Hindlimb muscle (tissue), 1 donor: ENCODE measurements around the gene PSMG3. TPM values are rescaled to one million over a fixed set of nuclear protein-coding genes. Genes with fewer than 3 reads are reported as not detected.
"Not testable (repeated sequence)": the region's sequence is repeated elsewhere in the genome, so short reads cannot be mapped to it uniquely, and the experiment has no call there.

Source experiments
- DNase-seq: peaks from one replicate; pipeline ENCODE4 v3.0.0-alpha.2; 2013
- polyA plus RNA-seq: library from polyadenylated mRNA; unstranded; fragments of 120-200 nt; gene quantifications from one replicate; pipeline ENCODE4 v1.2.1, GENCODE V29; 2013; ENCODE audit not compliant: insufficient read length

PSMG3 gene
- polyA plus RNA-seq, 1 donor = 18.7 TPM

DNA sequence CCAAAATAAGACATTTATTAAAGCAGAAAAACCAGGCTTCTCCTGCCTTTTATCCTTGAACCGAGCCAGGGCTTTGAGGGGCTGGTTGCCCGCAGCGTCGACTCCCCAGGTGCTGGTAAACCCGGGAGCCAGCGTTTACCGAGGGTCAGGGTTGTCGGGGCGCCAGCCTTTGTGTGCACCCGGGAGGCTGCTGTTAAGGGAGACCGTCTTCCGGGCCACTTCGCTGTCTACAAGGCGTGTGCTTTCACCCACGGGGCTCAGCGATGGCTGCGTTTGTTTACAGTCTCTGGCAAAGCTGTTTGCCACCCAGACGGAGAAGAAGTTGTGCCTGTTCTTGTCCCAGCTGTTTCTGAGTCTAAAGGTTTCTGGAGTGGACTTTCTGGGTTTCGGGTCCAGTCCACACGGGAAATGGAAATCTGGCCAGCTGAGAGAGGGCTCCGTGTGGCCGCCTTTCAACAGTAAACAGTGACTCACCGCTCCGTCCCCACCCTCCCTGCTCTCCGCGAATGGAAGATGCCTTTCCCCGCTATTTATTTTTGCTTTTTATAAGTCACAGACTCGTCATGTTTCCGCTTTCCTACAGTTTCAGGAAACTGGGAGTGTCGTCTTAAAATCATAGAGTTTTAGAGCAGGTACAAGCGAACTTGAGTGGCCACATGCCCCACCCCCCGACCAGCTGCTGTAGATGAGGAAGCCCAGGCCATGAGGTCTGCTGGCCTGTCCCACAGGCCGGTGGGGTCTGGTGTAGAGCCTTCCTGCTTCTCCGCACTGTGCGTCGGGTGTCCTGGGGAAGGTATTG, 37.2 kb downstream of the PSMG3 start:
- DNase-seq = peak; percentile 74

DNA sequence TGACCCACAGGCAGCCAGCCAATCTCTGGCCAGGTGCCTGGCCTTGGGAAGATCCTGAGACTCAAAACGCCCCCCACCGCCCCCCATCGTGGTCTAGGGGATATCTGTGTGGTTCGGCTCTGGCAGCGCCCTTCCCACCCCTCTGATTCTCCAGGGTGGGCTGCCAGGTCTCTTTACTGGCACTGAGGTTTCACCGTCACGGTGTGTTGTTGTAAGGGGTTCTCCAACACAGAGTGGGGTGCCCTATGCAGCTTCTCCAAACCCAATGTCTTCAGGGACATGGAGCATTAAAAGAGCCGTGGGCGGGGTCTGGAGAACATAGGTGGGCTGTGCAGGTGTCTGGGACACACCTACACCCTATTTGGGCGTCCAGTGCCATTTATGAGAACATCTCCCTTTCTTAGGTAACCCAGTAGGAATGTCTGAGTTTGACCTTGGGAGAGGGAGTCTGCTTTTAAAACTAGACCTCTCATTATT, 37.8 kb downstream of the PSMG3 start:
- DNase-seq = no peak

DNA sequence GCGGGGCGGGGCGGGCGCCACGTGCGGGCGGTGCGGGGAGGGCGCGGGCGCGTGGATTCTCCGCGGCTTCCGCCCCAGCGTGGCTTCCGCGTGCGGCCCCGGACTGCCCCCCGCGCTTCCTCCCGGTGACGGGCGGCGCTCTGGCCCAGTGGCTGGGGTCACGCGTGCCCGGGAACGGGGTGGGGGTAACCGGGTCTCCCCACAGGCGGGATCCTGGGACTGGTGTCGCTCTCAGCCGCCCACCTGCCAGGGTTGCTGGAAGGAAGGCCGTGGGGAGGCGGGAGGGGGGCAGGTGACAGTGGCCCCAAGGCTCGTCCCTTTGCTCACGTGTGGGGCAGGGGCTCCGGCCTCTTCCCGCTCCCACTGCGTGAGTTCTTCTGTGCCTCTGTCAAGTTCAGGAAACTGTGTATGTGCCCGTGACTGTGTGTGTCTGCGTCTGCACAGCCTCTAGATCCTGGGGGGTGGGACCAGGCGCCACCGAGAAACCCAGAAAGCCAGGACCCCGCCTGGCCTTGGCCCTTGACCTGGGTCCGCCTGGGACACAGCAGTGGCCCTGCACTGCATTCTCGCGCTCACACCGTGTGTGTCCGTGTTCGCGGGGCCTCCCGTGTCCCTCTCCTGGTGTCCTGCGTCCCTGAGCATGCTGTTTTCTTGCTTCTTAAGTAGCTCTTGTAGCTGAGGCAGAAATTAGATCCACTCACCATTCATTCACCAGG, 38.4 kb downstream of the PSMG3 start:
- no peak for DNase-seq

DNA sequence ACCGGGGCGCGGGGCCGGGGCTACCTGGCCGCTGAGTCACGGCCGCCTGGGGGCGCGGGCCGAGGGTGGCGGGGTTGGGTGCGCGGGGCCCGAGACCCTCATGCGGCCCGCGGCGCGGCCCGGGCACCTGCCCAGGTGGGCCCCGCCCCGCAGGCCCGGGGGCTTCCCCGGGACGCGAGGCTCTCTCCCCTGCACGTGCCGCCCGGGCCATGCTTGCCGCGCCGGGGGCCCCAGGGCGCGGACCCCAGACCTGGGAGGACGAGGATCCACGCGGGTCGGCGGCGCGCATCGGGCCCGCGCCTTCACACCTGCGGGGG, 38.9 kb downstream of the PSMG3 start:
- no peak for DNase-seq

DNA sequence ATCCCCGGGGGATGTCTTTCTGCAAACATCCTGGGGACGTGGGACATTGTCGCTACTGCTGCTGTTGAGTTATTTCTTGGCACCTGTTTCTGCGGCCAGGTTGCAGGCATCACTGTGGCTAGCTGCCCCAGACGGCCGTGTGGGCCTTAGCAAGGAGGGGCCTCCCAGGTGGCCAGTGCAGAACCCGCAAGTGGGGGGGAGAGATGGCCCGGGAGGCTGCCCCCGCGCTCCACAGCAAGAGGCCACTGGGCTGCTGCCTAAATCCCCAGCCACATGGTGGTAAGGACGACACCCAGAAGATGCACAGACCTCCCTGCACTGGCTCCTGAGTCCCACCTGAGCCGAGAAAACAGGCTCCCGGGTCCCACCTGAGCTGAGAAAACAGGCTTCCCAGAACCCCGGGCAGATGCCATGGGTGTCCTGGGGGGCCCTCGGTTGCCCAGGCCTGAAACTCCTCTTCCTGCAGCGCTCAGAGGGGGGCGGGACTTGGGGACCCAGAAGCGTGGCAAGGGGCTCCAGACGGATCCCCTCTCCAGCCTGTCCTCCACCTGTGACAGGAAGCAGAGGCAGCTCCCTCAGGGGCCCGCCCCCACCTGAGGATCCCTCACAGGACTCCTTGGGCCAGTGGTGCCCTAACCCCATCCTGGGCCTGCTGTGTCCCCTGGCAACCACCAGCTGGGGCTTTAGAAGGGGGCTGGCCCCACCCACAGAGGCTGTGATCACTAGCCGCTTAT, 40.3 kb downstream of the PSMG3 start:
- no peak for DNase-seq

DNA sequence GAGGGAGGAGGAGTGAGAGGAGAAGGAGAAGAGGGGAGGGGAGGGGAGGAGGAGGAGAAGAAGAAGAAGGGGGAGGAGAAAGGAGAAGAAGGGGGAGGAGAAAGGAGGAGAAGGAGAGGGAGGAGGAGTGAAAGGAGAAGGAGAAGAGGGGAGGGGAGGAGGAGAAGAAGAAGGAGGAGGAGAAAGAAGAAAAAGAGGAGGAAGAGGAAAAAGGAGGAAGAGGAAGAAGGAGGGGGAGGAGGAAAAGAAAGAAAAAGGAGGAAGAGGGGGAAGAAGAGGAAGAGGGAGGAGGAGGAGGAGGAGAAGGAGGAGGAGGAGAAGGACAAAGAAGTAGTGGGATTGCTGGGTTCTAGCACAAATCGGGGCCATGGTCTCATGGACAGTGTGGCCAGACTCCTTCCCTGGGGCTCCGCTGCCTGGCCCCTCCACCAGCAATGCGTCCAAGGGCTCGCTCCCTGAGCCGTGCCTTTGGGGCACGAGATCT, 43.5 kb downstream of the PSMG3 start:
- no peak for DNase-seq

DNA sequence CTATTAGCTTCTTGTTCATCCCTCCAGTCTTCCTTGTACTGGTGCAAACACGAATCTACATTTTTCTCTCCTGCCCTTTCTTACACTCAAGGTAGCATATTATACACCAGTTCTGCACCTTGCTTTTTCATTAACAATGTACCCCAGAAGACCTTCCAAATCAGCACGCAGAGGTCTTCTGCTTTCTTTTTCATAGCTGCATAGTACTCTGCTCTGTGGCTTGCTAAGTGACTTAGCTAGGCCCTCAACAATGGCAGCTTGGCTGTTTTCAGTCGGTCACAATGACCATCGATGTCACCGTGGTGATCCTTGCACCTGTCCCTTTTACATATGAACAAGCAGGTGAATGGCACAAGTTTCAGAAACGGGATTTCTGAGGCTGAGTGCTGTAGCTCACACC, 44.4 kb downstream of the PSMG3 start:
- no peak for DNase-seq

DNA sequence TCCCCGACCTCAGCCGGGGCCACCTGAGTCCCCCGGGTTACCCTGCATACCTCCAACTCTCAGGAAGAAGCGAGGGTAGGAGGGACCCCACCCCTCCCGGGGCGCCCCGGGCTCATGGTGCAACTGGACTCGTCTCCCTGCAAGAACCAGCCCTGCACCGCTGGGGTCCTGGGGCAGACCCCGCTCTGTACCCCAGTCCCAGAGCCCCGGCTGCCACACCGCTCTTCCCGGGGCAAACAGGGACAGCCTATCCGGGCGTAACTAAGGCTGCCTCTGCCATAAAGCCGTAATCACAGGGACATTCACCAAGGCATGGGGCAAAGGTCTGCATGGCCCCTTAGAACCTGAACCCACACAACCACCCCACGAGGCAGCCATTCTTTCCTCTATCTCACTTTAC, 46.0 kb downstream of the PSMG3 start:
- no peak for DNase-seq

DNA sequence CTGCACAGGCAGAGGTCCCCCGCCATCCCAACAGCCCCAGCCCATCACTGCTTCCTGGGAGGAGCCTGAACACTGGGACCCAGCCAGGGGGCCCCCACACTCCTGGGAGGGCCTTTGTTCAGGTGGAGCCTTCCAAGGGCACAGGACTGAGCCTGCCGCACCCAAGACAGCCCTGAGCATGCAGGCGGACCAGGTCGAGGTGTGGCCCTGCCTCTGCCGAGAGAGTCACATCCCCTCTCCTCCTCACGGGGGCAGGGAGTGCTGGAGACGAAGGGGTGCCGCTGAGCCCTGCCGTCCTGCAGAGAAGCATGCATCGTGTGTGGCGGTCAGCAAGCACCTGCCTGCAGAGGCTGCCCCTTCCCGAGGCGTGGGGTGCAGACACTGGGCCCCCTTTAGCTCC, 46.6 kb downstream of the PSMG3 start:
- no peak for DNase-seq

DNA sequence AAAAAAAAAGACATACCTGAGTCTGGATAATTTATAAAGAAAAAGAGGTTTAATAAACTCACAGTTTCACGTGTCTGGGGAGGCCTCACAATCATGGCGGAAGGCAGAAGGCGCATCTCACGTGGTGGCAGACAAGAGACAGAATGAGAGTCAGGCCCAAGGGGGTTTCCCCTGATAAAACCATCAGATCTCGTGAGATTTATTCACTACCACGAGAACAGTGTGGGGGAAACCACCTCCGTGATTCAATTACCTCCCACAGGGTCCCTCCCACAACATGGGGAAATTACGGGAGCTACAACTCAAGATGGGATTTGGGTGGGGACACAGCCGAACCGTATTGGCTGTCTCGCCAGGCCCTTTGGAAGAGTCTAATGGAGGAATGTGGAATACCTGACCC, 48.4 kb downstream of the PSMG3 start:
- no peak for DNase-seq

DNA sequence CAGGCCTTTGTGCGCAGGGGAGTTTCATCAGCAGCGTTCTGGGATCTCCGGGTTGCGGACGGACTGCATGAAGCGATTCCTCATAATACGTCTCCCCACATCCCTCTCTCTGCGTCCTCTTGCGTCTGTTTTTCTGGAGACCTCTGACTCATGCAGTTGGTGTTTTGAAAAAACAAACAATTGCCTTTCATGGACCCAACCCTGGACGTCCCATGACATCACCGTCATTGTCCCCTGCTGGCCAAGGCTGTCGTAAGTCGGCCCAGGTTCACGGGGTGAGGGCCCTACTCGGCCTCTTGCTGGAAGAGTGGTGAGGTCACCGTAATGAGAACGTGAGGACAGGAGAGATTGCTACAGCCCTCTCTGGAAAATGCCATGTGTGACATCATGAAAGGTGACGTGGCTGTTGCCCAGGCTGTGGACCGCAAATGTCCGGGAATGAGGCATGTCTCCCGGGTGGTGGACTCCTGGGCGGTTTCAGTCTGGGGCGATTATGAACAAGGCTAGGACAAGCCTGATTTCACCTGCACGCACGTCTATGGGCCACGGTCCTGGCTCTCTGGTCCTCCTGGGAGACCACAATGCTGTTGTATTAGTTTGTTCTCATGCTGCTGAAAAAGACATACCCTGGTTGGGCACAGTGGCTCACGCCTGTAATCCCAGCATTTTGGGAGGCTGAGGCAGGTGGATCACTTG, 49.1 kb downstream of the PSMG3 start:
- DNase-seq = no peak

DNA sequence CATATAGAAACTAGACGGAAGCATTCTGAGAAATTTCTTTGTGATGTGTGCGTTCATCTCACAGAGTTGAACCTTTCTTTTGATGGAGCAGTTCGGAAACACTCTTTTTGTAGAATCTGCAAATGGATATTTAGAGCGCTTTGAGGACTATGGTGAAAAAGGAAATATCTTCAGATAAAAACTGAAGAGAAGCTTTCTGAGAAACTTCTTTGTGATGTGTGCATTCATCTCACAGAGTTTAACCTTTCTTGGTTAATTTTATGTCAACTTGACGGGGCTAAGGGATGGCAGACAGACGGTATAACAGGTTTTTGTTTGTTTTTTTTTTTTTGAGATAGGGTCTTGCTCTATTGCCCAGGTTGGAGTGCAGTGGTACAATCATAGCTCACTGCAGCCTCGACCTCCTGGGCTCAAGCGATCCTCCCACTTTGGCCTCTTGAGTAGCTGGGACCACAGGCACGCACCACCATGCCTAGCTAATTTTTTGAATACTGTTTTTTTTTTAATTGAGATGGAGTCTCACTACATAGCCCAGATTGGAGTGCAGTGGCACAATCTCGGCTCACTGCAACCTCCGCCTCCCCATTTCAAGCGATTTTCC, 50.4 kb downstream of the PSMG3 start:
- DNase-seq = not testable (repeated sequence)

Other genes with a start within 250 kb of the PSMG3 start
- 7.4 TPM for gene MICALL2, start 110.6 kb downstream of the PSMG3 start, polyA plus RNA-seq
- 55.6 TPM for gene INTS1, start 65.6 kb downstream of the PSMG3 start, polyA plus RNA-seq
- gene MAFK, start 39.3 kb downstream of the PSMG3 start, polyA plus RNA-seq = 13.0 TPM
- gene TMEM184A, start 13.8 kb downstream of the PSMG3 start, polyA plus RNA-seq = 0.92 TPM
- gene ELFN1, start 100.2 kb upstream of the PSMG3 start, polyA plus RNA-seq = 6.7 TPM